ENCODE measurements around the gene TRIM71. TPM values are rescaled to one million over a fixed set of nuclear protein-coding genes. Genes with fewer than 3 reads are reported as not detected.
A peak's percentile ranks its signal among the peaks of the same experiment; 100 is the strongest.

TRIM71 gene
- total and polyA plus RNA-seq, 2 of the 13 experiments (the other 11 are each of a cell fraction or from before 2014, with no cell fraction given) = 21.7 to 76.9 TPM

GRCh38 chr3:32840086-32840841 lies 22.5 kb downstream of the TRIM71 start (continued):
- TF ChIP-seq, protein P1, sequence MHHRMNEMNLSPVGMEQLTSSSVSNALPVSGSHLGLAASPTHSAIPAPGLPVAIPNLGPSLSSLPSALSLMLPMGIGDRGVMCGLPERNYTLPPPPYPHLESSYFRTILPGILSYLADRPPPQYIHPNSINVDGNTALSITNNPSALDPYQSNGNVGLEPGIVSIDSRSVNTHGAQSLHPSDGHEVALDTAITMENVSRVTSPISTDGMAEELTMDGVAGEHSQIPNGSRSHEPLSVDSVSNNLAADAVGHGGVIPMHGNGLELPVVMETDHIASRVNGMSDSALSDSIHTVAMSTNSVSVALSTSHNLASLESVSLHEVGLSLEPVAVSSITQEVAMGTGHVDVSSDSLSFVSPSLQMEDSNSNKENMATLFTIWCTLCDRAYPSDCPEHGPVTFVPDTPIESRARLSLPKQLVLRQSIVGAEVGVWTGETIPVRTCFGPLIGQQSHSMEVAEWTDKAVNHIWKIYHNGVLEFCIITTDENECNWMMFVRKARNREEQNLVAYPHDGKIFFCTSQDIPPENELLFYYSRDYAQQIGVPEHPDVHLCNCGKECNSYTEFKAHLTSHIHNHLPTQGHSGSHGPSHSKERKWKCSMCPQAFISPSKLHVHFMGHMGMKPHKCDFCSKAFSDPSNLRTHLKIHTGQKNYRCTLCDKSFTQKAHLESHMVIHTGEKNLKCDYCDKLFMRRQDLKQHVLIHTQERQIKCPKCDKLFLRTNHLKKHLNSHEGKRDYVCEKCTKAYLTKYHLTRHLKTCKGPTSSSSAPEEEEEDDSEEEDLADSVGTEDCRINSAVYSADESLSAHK (CRISPR knock-in tag; IDR thresholded peaks at IDR 0.05; ENCODE audit: borderline replicate concordance) = no peak
- no peak for TF ChIP-seq NPAS2 (CRISPR knock-in tag; IDR thresholded peaks at IDR 0.05; ENCODE audit: borderline replicate concordance)
- TF ChIP-seq, protein P2, sequence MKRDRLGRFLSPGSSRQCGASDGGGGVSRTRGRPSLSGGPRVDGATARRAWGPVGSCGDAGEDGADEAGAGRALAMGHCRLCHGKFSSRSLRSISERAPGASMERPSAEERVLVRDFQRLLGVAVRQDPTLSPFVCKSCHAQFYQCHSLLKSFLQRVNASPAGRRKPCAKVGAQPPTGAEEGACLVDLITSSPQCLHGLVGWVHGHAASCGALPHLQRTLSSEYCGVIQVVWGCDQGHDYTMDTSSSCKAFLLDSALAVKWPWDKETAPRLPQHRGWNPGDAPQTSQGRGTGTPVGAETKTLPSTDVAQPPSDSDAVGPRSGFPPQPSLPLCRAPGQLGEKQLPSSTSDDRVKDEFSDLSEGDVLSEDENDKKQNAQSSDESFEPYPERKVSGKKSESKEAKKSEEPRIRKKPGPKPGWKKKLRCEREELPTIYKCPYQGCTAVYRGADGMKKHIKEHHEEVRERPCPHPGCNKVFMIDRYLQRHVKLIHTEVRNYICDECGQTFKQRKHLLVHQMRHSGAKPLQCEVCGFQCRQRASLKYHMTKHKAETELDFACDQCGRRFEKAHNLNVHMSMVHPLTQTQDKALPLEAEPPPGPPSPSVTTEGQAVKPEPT (CRISPR knock-in tag; IDR thresholded peaks at IDR 0.05; ENCODE audit: low read depth) = no peak; the same call in 1 of the 2 replicates
- TF ChIP-seq, protein P3, sequence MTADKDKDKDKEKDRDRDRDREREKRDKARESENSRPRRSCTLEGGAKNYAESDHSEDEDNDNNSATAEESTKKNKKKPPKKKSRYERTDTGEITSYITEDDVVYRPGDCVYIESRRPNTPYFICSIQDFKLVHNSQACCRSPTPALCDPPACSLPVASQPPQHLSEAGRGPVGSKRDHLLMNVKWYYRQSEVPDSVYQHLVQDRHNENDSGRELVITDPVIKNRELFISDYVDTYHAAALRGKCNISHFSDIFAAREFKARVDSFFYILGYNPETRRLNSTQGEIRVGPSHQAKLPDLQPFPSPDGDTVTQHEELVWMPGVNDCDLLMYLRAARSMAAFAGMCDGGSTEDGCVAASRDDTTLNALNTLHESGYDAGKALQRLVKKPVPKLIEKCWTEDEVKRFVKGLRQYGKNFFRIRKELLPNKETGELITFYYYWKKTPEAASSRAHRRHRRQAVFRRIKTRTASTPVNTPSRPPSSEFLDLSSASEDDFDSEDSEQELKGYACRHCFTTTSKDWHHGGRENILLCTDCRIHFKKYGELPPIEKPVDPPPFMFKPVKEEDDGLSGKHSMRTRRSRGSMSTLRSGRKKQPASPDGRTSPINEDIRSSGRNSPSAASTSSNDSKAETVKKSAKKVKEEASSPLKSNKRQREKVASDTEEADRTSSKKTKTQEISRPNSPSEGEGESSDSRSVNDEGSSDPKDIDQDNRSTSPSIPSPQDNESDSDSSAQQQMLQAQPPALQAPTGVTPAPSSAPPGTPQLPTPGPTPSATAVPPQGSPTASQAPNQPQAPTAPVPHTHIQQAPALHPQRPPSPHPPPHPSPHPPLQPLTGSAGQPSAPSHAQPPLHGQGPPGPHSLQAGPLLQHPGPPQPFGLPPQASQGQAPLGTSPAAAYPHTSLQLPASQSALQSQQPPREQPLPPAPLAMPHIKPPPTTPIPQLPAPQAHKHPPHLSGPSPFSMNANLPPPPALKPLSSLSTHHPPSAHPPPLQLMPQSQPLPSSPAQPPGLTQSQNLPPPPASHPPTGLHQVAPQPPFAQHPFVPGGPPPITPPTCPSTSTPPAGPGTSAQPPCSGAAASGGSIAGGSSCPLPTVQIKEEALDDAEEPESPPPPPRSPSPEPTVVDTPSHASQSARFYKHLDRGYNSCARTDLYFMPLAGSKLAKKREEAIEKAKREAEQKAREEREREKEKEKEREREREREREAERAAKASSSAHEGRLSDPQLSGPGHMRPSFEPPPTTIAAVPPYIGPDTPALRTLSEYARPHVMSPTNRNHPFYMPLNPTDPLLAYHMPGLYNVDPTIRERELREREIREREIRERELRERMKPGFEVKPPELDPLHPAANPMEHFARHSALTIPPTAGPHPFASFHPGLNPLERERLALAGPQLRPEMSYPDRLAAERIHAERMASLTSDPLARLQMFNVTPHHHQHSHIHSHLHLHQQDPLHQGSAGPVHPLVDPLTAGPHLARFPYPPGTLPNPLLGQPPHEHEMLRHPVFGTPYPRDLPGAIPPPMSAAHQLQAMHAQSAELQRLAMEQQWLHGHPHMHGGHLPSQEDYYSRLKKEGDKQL (CRISPR knock-in tag; IDR thresholded peaks at IDR 0.05; ENCODE audit: low read depth) = peak; percentile 61; the same call in 1 of the 2 replicates
- TF ChIP-seq MAF1 (CRISPR knock-in tag; IDR thresholded peaks at IDR 0.05; ENCODE audit: borderline replicate concordance) = no peak
- TF ChIP-seq ZNF230 (CRISPR knock-in tag; IDR thresholded peaks at IDR 0.05) = no peak
- TF ChIP-seq, protein P4, sequence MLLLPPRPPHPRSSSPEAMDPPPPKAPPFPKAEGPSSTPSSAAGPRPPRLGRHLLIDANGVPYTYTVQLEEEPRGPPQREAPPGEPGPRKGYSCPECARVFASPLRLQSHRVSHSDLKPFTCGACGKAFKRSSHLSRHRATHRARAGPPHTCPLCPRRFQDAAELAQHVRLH (CRISPR knock-in tag; IDR thresholded peaks at IDR 0.05; ENCODE audit: borderline replicate concordance, low read depth) = 0 out of 2 replicates have a peak, but pooled peaks have one; percentile 34
- no peak for TF ChIP-seq SRY (CRISPR knock-in tag; IDR thresholded peaks at IDR 0.05)
- no peak for TF ChIP-seq HOXA9 (CRISPR knock-in tag; IDR thresholded peaks at IDR 0.05; ENCODE audit: borderline replicate concordance)
- TF ChIP-seq ZNF512B (CRISPR knock-in tag; IDR thresholded peaks at IDR 0.05; ENCODE audit: borderline replicate concordance) = no peak
- TF ChIP-seq POLR2G (IDR thresholded peaks at IDR 0.05; ENCODE audit: low read depth, low read length) = peak; percentile 82
- no peak for TF ChIP-seq CHCHD3 (CRISPR knock-in tag; IDR thresholded peaks at IDR 0.05)
- TF ChIP-seq ZBTB43 (CRISPR knock-in tag; conservative IDR thresholded peaks at IDR 0.05) = no peak

Data from HepG2 (cell line).